HG03039 (cell line): ENCODE data around the gene PA2G4.
"Not testable (repeated sequence)": the region's sequence is repeated elsewhere in the genome, so short reads cannot be mapped to it uniquely, and the experiment has no call there.

Source experiments
- ATAC-seq: cut with Tn5 transposase; IDR thresholded peaks from one replicate; pipeline ENCODE4 v1.9.1; 2021; ENCODE audit warnings: mild to moderate bottlenecking, moderate library complexity; ENCODE audit not compliant: unreplicated experiment

Gene PA2G4

GRCh38 chr12:56104109-56104814 is at the start of gene PA2G4:
Gene PA2G4 (plus strand): TSS chr12:56104559. CDS start chr12:56104738, 179 bp downstream.
- ATAC-seq = peak; percentile 91

GRCh38 chr12:56059964-56060363 is 44.4 kb upstream of the PA2G4 start:
- ATAC-seq = not testable (repeated sequence)

GRCh38 chr12:56061982-56062381 is 42.4 kb upstream of the PA2G4 start:
- ATAC-seq = no peak

- no peak for ATAC-seq
Observed at GRCh38 chr12:56062996-56063395, 41.4 kb upstream of the PA2G4 start.

- no peak for ATAC-seq
Observed at GRCh38 chr12:56071648-56072047, 32.7 kb upstream of the PA2G4 start.

GRCh38 chr12:56074396-56074795 is 30.0 kb upstream of the PA2G4 start:
- no peak for ATAC-seq

GRCh38 chr12:56077966-56078365 is 26.4 kb upstream of the PA2G4 start:
- not testable (repeated sequence) for ATAC-seq

- no peak for ATAC-seq
Observed at GRCh38 chr12:56078427-56078826, 25.9 kb upstream of the PA2G4 start.

- no peak for ATAC-seq
Observed at GRCh38 chr12:56078931-56079722, 25.2 kb upstream of the PA2G4 start.

- no peak for ATAC-seq
Observed at GRCh38 chr12:56079723-56080555, 24.4 kb upstream of the PA2G4 start, which contains the start of gene ERBB3. Gene ERBB3 (plus strand): TSS chr12:56080165. CDS start chr12:56080301, 136 bp downstream.

- ATAC-seq = no peak
Observed at GRCh38 chr12:56080556-56081138, 23.7 kb upstream of the PA2G4 start.

GRCh38 chr12:56081393-56082347 is 22.7 kb upstream of the PA2G4 start:
- ATAC-seq = no peak

- no peak for ATAC-seq
Observed at GRCh38 chr12:56082382-56082781, 22.0 kb upstream of the PA2G4 start.

- ATAC-seq = no peak
Observed at GRCh38 chr12:56082967-56083366, 21.4 kb upstream of the PA2G4 start.

GRCh38 chr12:56084958-56085543 is 19.3 kb upstream of the PA2G4 start:
- no peak for ATAC-seq

- ATAC-seq = no peak
Observed at GRCh38 chr12:56086096-56086495, 18.3 kb upstream of the PA2G4 start.

GRCh38 chr12:56086608-56087007 is 17.8 kb upstream of the PA2G4 start:
- no peak for ATAC-seq

- ATAC-seq = no peak
Observed at GRCh38 chr12:56087220-56087619, 17.1 kb upstream of the PA2G4 start.

GRCh38 chr12:56097738-56098137 is 6.6 kb upstream of the PA2G4 start:
- no peak for ATAC-seq
